Measurements from ENCODE around the gene TSC1.
"Not testable (repeated sequence)": the region's sequence is repeated elsewhere in the genome, so short reads cannot be mapped to it uniquely, and the experiment has no call there.

Gene TSC1

DNA sequence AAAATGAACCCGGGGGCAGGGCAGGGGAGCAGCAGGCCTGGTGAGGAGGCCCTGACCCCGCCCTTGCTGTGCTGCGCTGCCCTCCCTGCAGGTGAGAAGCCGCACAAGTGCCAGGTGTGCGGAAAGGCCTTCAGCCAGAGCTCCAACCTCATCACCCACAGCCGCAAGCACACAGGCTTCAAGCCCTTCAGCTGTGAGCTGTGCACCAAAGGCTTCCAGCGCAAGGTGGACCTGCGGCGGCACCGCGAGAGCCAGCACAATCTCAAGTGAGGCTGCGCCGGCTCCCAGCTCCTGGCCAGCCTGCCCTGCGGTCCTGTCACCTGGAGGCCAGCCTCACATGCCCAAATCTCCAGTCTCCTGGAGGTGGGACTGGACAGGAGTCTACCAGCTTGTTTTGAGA lies 46.4 kb upstream of the TSC1 start:
- Histone ChIP-seq H3K27me3 (ENCODE audit: low read length) (no peaks in the 10 kb centered on the region), H3K9ac (ENCODE audit: low read length) (no peak overlapping the region)
- TF ChIP-seq, protein P1, sequence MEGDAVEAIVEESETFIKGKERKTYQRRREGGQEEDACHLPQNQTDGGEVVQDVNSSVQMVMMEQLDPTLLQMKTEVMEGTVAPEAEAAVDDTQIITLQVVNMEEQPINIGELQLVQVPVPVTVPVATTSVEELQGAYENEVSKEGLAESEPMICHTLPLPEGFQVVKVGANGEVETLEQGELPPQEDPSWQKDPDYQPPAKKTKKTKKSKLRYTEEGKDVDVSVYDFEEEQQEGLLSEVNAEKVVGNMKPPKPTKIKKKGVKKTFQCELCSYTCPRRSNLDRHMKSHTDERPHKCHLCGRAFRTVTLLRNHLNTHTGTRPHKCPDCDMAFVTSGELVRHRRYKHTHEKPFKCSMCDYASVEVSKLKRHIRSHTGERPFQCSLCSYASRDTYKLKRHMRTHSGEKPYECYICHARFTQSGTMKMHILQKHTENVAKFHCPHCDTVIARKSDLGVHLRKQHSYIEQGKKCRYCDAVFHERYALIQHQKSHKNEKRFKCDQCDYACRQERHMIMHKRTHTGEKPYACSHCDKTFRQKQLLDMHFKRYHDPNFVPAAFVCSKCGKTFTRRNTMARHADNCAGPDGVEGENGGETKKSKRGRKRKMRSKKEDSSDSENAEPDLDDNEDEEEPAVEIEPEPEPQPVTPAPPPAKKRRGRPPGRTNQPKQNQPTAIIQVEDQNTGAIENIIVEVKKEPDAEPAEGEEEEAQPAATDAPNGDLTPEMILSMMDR (IDR thresholded peaks at IDR 0.05; ENCODE audit: insufficient read depth, low read length, poor library complexity, severe bottlenecking) = no peak
- no peak for TF ChIP-seq EZH2phosphoT487 (conservative IDR thresholded peaks at IDR 0.05; ENCODE audit: low read length)

DNA sequence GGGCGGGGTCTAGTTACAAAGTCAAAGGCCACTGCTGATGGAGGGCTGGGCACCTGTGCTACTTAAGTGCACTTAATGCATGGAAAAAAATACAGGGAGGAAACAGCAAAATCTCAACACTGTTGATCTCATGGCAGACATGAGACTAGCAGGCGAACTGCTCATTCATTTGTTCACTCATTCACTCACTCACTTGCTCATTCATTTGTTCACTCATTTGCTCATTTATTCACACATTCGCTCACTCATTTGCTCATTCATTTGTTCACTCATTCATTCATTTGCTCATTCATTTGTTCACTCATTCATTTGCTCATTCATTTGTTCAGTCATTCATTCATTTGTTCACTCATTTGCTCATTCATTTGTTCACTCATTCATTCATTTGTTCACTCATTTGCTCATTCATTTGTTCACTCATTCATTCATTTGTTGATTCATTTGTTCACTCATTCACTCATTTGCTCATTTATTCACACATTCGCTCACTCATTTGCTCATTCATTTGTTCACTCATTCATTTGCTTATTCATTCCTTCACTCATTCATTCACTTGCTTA lies 45.7 kb upstream of the TSC1 start:
- not testable (repeated sequence) for H3K9me3 ChIP-seq (ENCODE audit: insufficient read depth, low read length); H3K9ac ChIP-seq (ENCODE audit: low read length); H3K79me2 ChIP-seq (ENCODE audit: insufficient read depth, low read length); H2AFZ ChIP-seq (ENCODE audit: low read depth, low read length, severe bottlenecking); H3K36me3 ChIP-seq (ENCODE audit: low read length); H3K4me2 ChIP-seq (ENCODE audit: low read depth, low read length, poor library complexity, severe bottlenecking); H3K4me3 ChIP-seq (ENCODE audit: insufficient read depth, low read length, poor library complexity, severe bottlenecking); H3K27ac ChIP-seq (ENCODE audit: low read depth, low read length); H3F3A ChIP-seq (ENCODE audit: insufficient read depth); H3K27me3 ChIP-seq (ENCODE audit: low read length); H4K20me1 ChIP-seq (ENCODE audit: low read depth, low read length); H3K9me2 ChIP-seq (replicated peaks; ENCODE audit: insufficient read depth, low read length)

More for the DNA sequence above, 46.4 kb upstream of the TSC1 start:
- H3K36me3 ChIP-seq (ENCODE audit: low read length) = no peaks in the 10 kb centered on the region
- H3K9me2 ChIP-seq (replicated peaks; ENCODE audit: insufficient read depth, low read length) = no peaks in the 10 kb centered on the region
- no peaks in the 10 kb centered on the region for H4K20me1 ChIP-seq (ENCODE audit: low read depth, low read length)
- H3K79me2 ChIP-seq (ENCODE audit: insufficient read depth, low read length) = no peaks in the 10 kb centered on the region
- no peaks in the 10 kb centered on the region for H3K9me3 ChIP-seq (ENCODE audit: insufficient read depth, low read length)
- no peak overlapping the region for H3K4me3 ChIP-seq (ENCODE audit: insufficient read depth, low read length, poor library complexity, severe bottlenecking)
- H2AFZ ChIP-seq (ENCODE audit: low read depth, low read length, severe bottlenecking) = no peak overlapping the region
- no peak overlapping the region for H3K27ac ChIP-seq (ENCODE audit: low read depth, low read length)
- H3F3A ChIP-seq (ENCODE audit: insufficient read depth) = no peaks in the 10 kb centered on the region
- no peak overlapping the region for H3K4me2 ChIP-seq (ENCODE audit: low read depth, low read length, poor library complexity, severe bottlenecking)

DNA sequence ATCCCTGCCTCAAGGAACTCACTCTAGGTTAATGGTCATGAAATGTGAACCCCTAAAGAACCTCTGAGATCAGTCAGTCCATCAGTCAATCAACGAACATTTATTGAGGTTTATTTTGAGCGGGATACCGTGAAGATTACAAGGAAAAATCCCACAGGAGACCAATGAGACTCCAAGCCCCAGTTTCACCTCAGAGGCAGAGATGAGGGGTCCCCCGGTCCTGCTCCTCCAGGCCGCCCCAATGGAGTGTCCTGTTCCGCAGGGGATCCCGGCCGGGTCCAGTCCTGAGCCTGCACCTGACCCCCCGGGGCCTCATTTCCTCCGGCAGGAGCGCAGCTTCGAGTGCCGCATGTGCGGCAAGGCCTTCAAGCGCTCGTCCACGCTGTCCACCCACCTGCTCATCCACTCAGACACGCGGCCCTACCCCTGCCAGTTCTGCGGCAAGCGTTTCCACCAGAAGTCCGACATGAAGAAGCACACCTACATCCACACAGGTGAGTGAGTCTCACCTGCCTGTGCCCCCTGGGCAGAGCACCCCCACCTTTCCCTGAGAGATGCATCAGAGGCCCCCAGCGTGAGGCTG lies 45.1 kb upstream of the TSC1 start:
- H3F3A ChIP-seq (ENCODE audit: insufficient read depth) = no peaks in the 10 kb centered on the region
- no peaks in the 10 kb centered on the region for H3K79me2 ChIP-seq (ENCODE audit: insufficient read depth, low read length)
- no peak overlapping the region for H3K27ac ChIP-seq (ENCODE audit: low read depth, low read length)
- H3K27me3 ChIP-seq (ENCODE audit: low read length) = no peaks in the 10 kb centered on the region
- no peak overlapping the region for H2AFZ ChIP-seq (ENCODE audit: low read depth, low read length, severe bottlenecking)
- H3K4me3 ChIP-seq (ENCODE audit: insufficient read depth, low read length, poor library complexity, severe bottlenecking) = no peak overlapping the region
- no peaks in the 10 kb centered on the region for H4K20me1 ChIP-seq (ENCODE audit: low read depth, low read length)
- H3K4me2 ChIP-seq (ENCODE audit: low read depth, low read length, poor library complexity, severe bottlenecking) = no peak overlapping the region
- H3K9ac ChIP-seq (ENCODE audit: low read length) = no peak overlapping the region
- no peaks in the 10 kb centered on the region for H3K9me3 ChIP-seq (ENCODE audit: insufficient read depth, low read length)
- no peak for TF ChIP-seq EZH2phosphoT487 (conservative IDR thresholded peaks at IDR 0.05; ENCODE audit: low read length)
- TF ChIP-seq, protein P1 (IDR thresholded peaks at IDR 0.05; ENCODE audit: insufficient read depth, low read length, poor library complexity, severe bottlenecking) = no peak
- H3K36me3 ChIP-seq (ENCODE audit: low read length) = no peaks in the 10 kb centered on the region
- no peaks in the 10 kb centered on the region for H3K9me2 ChIP-seq (replicated peaks; ENCODE audit: insufficient read depth, low read length)

DNA sequence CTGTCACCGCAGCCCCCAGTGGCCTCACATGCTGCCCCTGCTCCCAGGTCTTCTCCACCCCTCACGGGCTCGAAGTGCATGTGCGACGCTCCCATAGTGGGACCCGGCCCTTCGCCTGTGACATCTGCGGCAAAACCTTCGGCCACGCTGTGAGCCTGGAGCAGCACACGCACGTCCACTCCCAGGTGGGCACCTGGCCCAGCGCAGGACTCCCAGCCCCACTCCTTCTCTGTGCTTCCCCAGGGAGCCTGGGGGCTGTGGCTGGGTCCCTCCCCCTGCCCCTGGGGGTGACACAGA lies 44.5 kb upstream of the TSC1 start:
- Histone ChIP-seq H3K9me3 (ENCODE audit: insufficient read depth, low read length) (no peaks in the 10 kb centered on the region), H3K4me2 (ENCODE audit: low read depth, low read length, poor library complexity, severe bottlenecking) (no peak overlapping the region)

More for the DNA sequence above, 44.5 kb upstream of the TSC1 start:
- H3F3A ChIP-seq (ENCODE audit: insufficient read depth) = no peaks in the 10 kb centered on the region
- no peaks in the 10 kb centered on the region for H3K27me3 ChIP-seq (ENCODE audit: low read length)
- H3K27ac ChIP-seq (ENCODE audit: low read depth, low read length) = no peak overlapping the region
- no peaks in the 10 kb centered on the region for H3K36me3 ChIP-seq (ENCODE audit: low read length)
- no peak overlapping the region for H2AFZ ChIP-seq (ENCODE audit: low read depth, low read length, severe bottlenecking)
- H3K79me2 ChIP-seq (ENCODE audit: insufficient read depth, low read length) = no peaks in the 10 kb centered on the region
- no peak overlapping the region for H3K4me3 ChIP-seq (ENCODE audit: insufficient read depth, low read length, poor library complexity, severe bottlenecking)
- no peaks in the 10 kb centered on the region for H3K9me2 ChIP-seq (replicated peaks; ENCODE audit: insufficient read depth, low read length)
- no peak overlapping the region for H3K9ac ChIP-seq (ENCODE audit: low read length)
- H4K20me1 ChIP-seq (ENCODE audit: low read depth, low read length) = no peaks in the 10 kb centered on the region
- TF ChIP-seq, protein P1 (IDR thresholded peaks at IDR 0.05; ENCODE audit: insufficient read depth, low read length, poor library complexity, severe bottlenecking) = no peak
- TF ChIP-seq EZH2phosphoT487 (conservative IDR thresholded peaks at IDR 0.05; ENCODE audit: low read length) = no peak
